ENCODE results near the gene AMPH. TPM values are rescaled to one million over a fixed set of nuclear protein-coding genes. Genes with fewer than 3 reads are reported as not detected.

The AMPH gene
- total RNA-seq, 3 donors from 2014 or later (not counting 1 experiment from before 2014, with no cell fraction given): 0.18 TPM; not detected in 2

- Histone ChIP-seq H3K27ac (ENCODE audit: low read length) (no peak overlapping the region), H3K36me3 (ENCODE audit: control insufficient read depth, insufficient read depth, low read length) (no peaks in the 10 kb centered on the region), H3K4me1 (ENCODE audit: control insufficient read depth, insufficient read depth, low read length) (no peaks in the 10 kb centered on the region), H3K27me3 (ENCODE audit: control insufficient read depth, insufficient read depth, low read length) (no peaks in the 10 kb centered on the region), H3K4me3 (ENCODE audit: low read length) (no peak overlapping the region), H3K9me3 (ENCODE audit: control insufficient read depth, insufficient read depth, low read length) (no peaks in the 10 kb centered on the region)
- H3K27me3 Mint-ChIP-seq (ENCODE audit: low read depth in 2 of 2): peaks cover 11 to 49% of the 10 kb centered on the region in 2 donors
- no peaks in the 10 kb centered on the region for H3K4me1 Mint-ChIP-seq
- H3K9me3 Mint-ChIP-seq: no peaks in the 10 kb centered on the region
- 86% methylated on average over 6 of the region's 6 CpGs for WGBS (ENCODE audit: insufficient coverage)
- no peak overlapping the region for H3K4me3 Mint-ChIP-seq
- no peak for TF ChIP-seq CTCF (IDR thresholded peaks at IDR 0.05)
- intact Hi-C loops (cut with micrococcal nuclease): no loop called here
- no peaks in the 10 kb centered on the region for H3K36me3 Mint-ChIP-seq
- DNase-seq: no peak
- no peak for ATAC-seq
- no peak overlapping the region for H3K27ac Mint-ChIP-seq
Observed at GRCh38 chr7:38585572-38586354, 45.4 kb downstream of the AMPH start.

DNA sequence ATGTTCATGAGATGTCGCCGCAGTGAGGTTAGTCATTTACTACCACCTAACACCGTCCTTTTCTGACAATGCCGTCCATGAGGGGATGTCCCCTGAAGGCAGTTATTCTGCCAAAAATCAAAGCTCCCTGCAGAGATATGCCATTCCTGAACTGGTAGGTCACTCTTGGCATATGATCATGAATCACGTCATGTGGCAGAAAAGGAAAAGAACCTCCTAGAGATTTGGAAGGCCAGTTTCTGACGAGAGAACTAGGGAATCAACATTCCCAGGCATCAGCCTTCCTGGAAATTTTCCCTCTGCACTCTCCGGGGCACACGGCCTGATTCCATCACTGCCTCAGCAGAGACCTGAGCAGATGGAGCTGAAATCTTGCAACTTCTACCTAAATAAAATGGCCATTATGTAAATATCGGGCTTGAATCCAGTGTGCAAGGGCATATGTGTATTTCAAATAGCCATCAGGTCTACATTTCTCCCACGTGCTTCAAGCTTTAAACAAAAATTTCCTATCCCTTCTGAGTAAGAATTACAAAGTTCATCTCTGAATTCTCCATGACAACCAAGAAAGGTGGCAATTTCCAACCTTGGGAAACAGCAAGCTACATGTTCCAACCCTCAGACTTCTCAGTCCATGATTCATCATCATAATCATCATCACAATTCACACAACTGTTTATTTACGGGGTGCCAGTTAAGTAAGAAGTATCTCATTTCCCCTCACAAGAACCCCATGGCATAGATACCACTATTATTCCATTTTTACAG is 46.5 kb downstream of the AMPH start:
- no peaks in the 10 kb centered on the region for H3K27me3 ChIP-seq (ENCODE audit: control insufficient read depth, insufficient read depth, low read length)
- no peak overlapping the region for H3K27ac ChIP-seq (ENCODE audit: low read length)
- no peak for DNase-seq
- no peaks in the 10 kb centered on the region for H3K36me3 ChIP-seq (ENCODE audit: control insufficient read depth, insufficient read depth, low read length)
- no peak overlapping the region for H3K27ac Mint-ChIP-seq
- no peaks in the 10 kb centered on the region for H3K9me3 Mint-ChIP-seq
- peaks cover 11 to 39% of the 10 kb centered on the region in 2 donors for H3K27me3 Mint-ChIP-seq (ENCODE audit: low read depth in 2 of 2)
- no peaks in the 10 kb centered on the region for H3K9me3 ChIP-seq (ENCODE audit: control insufficient read depth, insufficient read depth, low read length)
- WGBS (ENCODE audit: insufficient coverage): 84% methylated on average over 11 of the region's 11 CpGs
- ATAC-seq: no peak
- no peak overlapping the region for H3K4me3 ChIP-seq (ENCODE audit: low read length)
- no peak for TF ChIP-seq CTCF (IDR thresholded peaks at IDR 0.05)
- no peaks in the 10 kb centered on the region for H3K4me1 ChIP-seq (ENCODE audit: control insufficient read depth, insufficient read depth, low read length)
- H3K4me1 Mint-ChIP-seq: no peaks in the 10 kb centered on the region
- no peaks in the 10 kb centered on the region for H3K36me3 Mint-ChIP-seq
- H3K4me3 Mint-ChIP-seq: no peak overlapping the region
- intact Hi-C loops (cut with micrococcal nuclease): no loop called here

DNA sequence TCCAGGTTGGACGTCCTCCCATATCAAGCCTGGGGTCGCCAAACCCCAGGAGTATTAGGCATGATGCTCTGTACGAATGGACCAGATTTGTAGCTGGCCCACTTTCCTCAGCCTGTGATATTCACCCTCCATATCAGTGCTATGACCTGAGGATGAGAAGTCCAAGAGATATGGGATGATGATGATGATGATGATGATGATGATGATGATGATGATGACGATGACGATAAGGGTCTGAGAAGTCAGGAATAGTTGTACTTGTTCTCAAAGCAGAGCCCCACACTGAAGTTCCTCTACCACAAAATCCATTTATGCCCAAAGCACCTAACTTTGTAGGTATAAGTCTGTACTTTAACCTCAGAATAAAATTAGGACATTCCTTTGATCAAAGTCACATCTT is 50.7 kb downstream of the AMPH start:
- 79% methylated on average over 3 of the region's 5 CpGs for WGBS (ENCODE audit: insufficient coverage)
- intact Hi-C loops (cut with micrococcal nuclease): no loop called here

More for the DNA sequence above, 50.7 kb downstream of the AMPH start:
- H3K36me3 Mint-ChIP-seq: peaks cover 5% of the 10 kb centered on the region
- no peak overlapping the region for H3K4me3 ChIP-seq (ENCODE audit: low read length)
- no peak overlapping the region for H3K27ac Mint-ChIP-seq
- peaks cover 4% of the 10 kb centered on the region for H3K9me3 ChIP-seq (ENCODE audit: control insufficient read depth, insufficient read depth, low read length)
- ATAC-seq: no peak
- H3K27me3 ChIP-seq (ENCODE audit: control insufficient read depth, insufficient read depth, low read length): no peaks in the 10 kb centered on the region
- no peak overlapping the region for H3K27ac ChIP-seq (ENCODE audit: low read length)
- TF ChIP-seq CTCF (IDR thresholded peaks at IDR 0.05): no peak
- no peaks in the 10 kb centered on the region for H3K4me1 ChIP-seq (ENCODE audit: control insufficient read depth, insufficient read depth, low read length)
- DNase-seq: no peak
- no peaks in the 10 kb centered on the region for H3K36me3 ChIP-seq (ENCODE audit: control insufficient read depth, insufficient read depth, low read length)
- H3K4me3 Mint-ChIP-seq: no peak overlapping the region
- H3K4me1 Mint-ChIP-seq: no peaks in the 10 kb centered on the region
- peaks cover 11 to 36% of the 10 kb centered on the region in 2 donors for H3K27me3 Mint-ChIP-seq (ENCODE audit: low read depth in 2 of 2)
- H3K9me3 Mint-ChIP-seq: peaks cover 0 to 2% of the 10 kb centered on the region in 2 donors

Measured in natural killer cell (primary cell).